ENCODE measurements around the gene CORO2A.

Gene CORO2A

GRCh38 chr9:98193336-98193944 lies 1.0 kb upstream of the CORO2A start:
- no peaks in the 10 kb centered on the region for H3K36me3 ChIP-seq (ENCODE audit: control insufficient read depth, insufficient read depth, low read length)
- no peaks in the 10 kb centered on the region for H3K9me3 ChIP-seq (ENCODE audit: control insufficient read depth, insufficient read depth, low read length)
- no peak overlapping the region for H3K27ac ChIP-seq (ENCODE audit: low read length)
- DNase-seq (ENCODE audit: low read depth, low spot score) = no peak
- WGBS (ENCODE audit: insufficient coverage, insufficient read length) = no CpG with 5 or more reads among the region's 8 CpGs
- H3K27me3 ChIP-seq (ENCODE audit: control insufficient read depth, insufficient read depth, low read length) = no peaks in the 10 kb centered on the region
- H3K4me3 ChIP-seq (ENCODE audit: low read length) = no peak overlapping the region; the same call in 1 of the 2 replicates
- H3K4me1 ChIP-seq (ENCODE audit: control insufficient read depth, insufficient read depth, low read length) = 0 out of 2 replicates have a peak, but pooled peaks cover 6% of the 10 kb centered on the region

GRCh38 chr9:98191671-98192502 lies 550 bp downstream of the CORO2A start:
- DNase-seq (ENCODE audit: low read depth, low spot score) = no peak
- Histone ChIP-seq H3K27ac (ENCODE audit: low read length) (no peak overlapping the region), H3K27me3 (ENCODE audit: control insufficient read depth, insufficient read depth, low read length) (no peaks in the 10 kb centered on the region), H3K36me3 (ENCODE audit: control insufficient read depth, insufficient read depth, low read length) (no peaks in the 10 kb centered on the region), H3K4me3 (ENCODE audit: low read length) (peak overlapping the region; percentile 65), H3K9me3 (ENCODE audit: control insufficient read depth, insufficient read depth, low read length) (no peaks in the 10 kb centered on the region), H3K4me1 (ENCODE audit: control insufficient read depth, insufficient read depth, low read length) (0 out of 2 replicates have a peak, but pooled peaks cover 6% of the 10 kb centered on the region)
- no CpG with 5 or more reads among the region's 47 CpGs for WGBS (ENCODE audit: insufficient coverage, insufficient read length)

GRCh38 chr9:98191181-98191608 lies 1.2 kb downstream of the CORO2A start:
- Histone ChIP-seq H3K36me3 (ENCODE audit: control insufficient read depth, insufficient read depth, low read length) (no peaks in the 10 kb centered on the region), H3K4me1 (ENCODE audit: control insufficient read depth, insufficient read depth, low read length) (0 out of 2 replicates have a peak, but pooled peaks cover 6% of the 10 kb centered on the region), H3K27me3 (ENCODE audit: control insufficient read depth, insufficient read depth, low read length) (no peaks in the 10 kb centered on the region), H3K27ac (ENCODE audit: low read length) (no peak overlapping the region), H3K9me3 (ENCODE audit: control insufficient read depth, insufficient read depth, low read length) (no peaks in the 10 kb centered on the region), H3K4me3 (ENCODE audit: low read length) (no peak overlapping the region; the same call in 1 of the 2 replicates)
- no peak for DNase-seq (ENCODE audit: low read depth, low spot score)
- no CpG with 5 or more reads among the region's 5 CpGs for WGBS (ENCODE audit: insufficient coverage, insufficient read length)

- Histone ChIP-seq H3K4me3 (ENCODE audit: low read length) (no peak overlapping the region), H3K9me3 (ENCODE audit: control insufficient read depth, insufficient read depth, low read length) (no peaks in the 10 kb centered on the region), H3K27me3 (ENCODE audit: control insufficient read depth, insufficient read depth, low read length) (no peaks in the 10 kb centered on the region), H3K4me1 (ENCODE audit: control insufficient read depth, insufficient read depth, low read length) (0 out of 2 replicates have a peak, but pooled peaks cover 6% of the 10 kb centered on the region), H3K27ac (ENCODE audit: low read length) (no peak overlapping the region), H3K36me3 (ENCODE audit: control insufficient read depth, insufficient read depth, low read length) (no peaks in the 10 kb centered on the region)
- DNase-seq (ENCODE audit: low read depth, low spot score) = no peak
- no CpG with 5 or more reads among the region's 5 CpGs for WGBS (ENCODE audit: insufficient coverage, insufficient read length)
Observed at GRCh38 chr9:98190757-98191105, 1.7 kb downstream of the CORO2A start.

- Histone ChIP-seq H3K27me3 (ENCODE audit: control insufficient read depth, insufficient read depth, low read length) (no peaks in the 10 kb centered on the region), H3K9me3 (ENCODE audit: control insufficient read depth, insufficient read depth, low read length) (no peaks in the 10 kb centered on the region), H3K4me1 (ENCODE audit: control insufficient read depth, insufficient read depth, low read length) (0 out of 2 replicates have a peak, but pooled peaks cover 6% of the 10 kb centered on the region), H3K36me3 (ENCODE audit: control insufficient read depth, insufficient read depth, low read length) (no peaks in the 10 kb centered on the region), H3K4me3 (ENCODE audit: low read length) (no peak overlapping the region), H3K27ac (ENCODE audit: low read length) (no peak overlapping the region)
- DNase-seq (ENCODE audit: low read depth, low spot score) = no peak
- WGBS (ENCODE audit: insufficient coverage, insufficient read length) = no CpG with 5 or more reads among the region's 6 CpGs
Observed at GRCh38 chr9:98189412-98189811, 3.0 kb downstream of the CORO2A start.

- H3K27me3 ChIP-seq (ENCODE audit: control insufficient read depth, insufficient read depth, low read length) = no peaks in the 10 kb centered on the region
- no CpG with 5 or more reads among the region's 5 CpGs for WGBS (ENCODE audit: insufficient coverage, insufficient read length)
- DNase-seq (ENCODE audit: low read depth, low spot score) = no peak
- 0 out of 2 replicates have a peak, but pooled peaks cover 4% of the 10 kb centered on the region for H3K4me1 ChIP-seq (ENCODE audit: control insufficient read depth, insufficient read depth, low read length)
- no peak overlapping the region for H3K27ac ChIP-seq (ENCODE audit: low read length)
- H3K9me3 ChIP-seq (ENCODE audit: control insufficient read depth, insufficient read depth, low read length) = no peaks in the 10 kb centered on the region
- no peaks in the 10 kb centered on the region for H3K36me3 ChIP-seq (ENCODE audit: control insufficient read depth, insufficient read depth, low read length)
- no peak overlapping the region for H3K4me3 ChIP-seq (ENCODE audit: low read length)
Observed at GRCh38 chr9:98187926-98188325, 4.5 kb downstream of the CORO2A start.

- Histone ChIP-seq H3K36me3 (ENCODE audit: control insufficient read depth, insufficient read depth, low read length) (no peaks in the 10 kb centered on the region), H3K4me3 (ENCODE audit: low read length) (no peak overlapping the region)
- WGBS (ENCODE audit: insufficient coverage, insufficient read length) = no CpG with 5 or more reads among the region's 1 CpG
Observed at GRCh38 chr9:98186236-98186635, 6.2 kb downstream of the CORO2A start.

GRCh38 chr9:98185611-98186171 lies 6.7 kb downstream of the CORO2A start:
- Histone ChIP-seq H3K27ac (ENCODE audit: low read length) (no peak overlapping the region), H3K4me3 (ENCODE audit: low read length) (no peak overlapping the region), H3K9me3 (ENCODE audit: control insufficient read depth, insufficient read depth, low read length) (no peaks in the 10 kb centered on the region), H3K27me3 (ENCODE audit: control insufficient read depth, insufficient read depth, low read length) (no peaks in the 10 kb centered on the region), H3K4me1 (ENCODE audit: control insufficient read depth, insufficient read depth, low read length) (no peaks in the 10 kb centered on the region), H3K36me3 (ENCODE audit: control insufficient read depth, insufficient read depth, low read length) (no peaks in the 10 kb centered on the region)
- DNase-seq (ENCODE audit: low read depth, low spot score) = no peak
- no CpG with 5 or more reads among the region's 6 CpGs for WGBS (ENCODE audit: insufficient coverage, insufficient read length)

More at GRCh38 chr9:98186236-98186635, 6.2 kb downstream of the CORO2A start:
- no peak for DNase-seq (ENCODE audit: low read depth, low spot score)
- H3K27me3 ChIP-seq (ENCODE audit: control insufficient read depth, insufficient read depth, low read length) = no peaks in the 10 kb centered on the region
- H3K9me3 ChIP-seq (ENCODE audit: control insufficient read depth, insufficient read depth, low read length) = no peaks in the 10 kb centered on the region
- 0 out of 2 replicates have a peak, but pooled peaks cover 2% of the 10 kb centered on the region for H3K4me1 ChIP-seq (ENCODE audit: control insufficient read depth, insufficient read depth, low read length)
- H3K27ac ChIP-seq (ENCODE audit: low read length) = no peak overlapping the region

- Histone ChIP-seq H3K27ac (ENCODE audit: low read length) (no peak overlapping the region), H3K36me3 (ENCODE audit: control insufficient read depth, insufficient read depth, low read length) (no peaks in the 10 kb centered on the region), H3K4me1 (ENCODE audit: control insufficient read depth, insufficient read depth, low read length) (no peaks in the 10 kb centered on the region), H3K4me3 (ENCODE audit: low read length) (no peak overlapping the region), H3K27me3 (ENCODE audit: control insufficient read depth, insufficient read depth, low read length) (no peaks in the 10 kb centered on the region), H3K9me3 (ENCODE audit: control insufficient read depth, insufficient read depth, low read length) (no peaks in the 10 kb centered on the region)
- no peak for DNase-seq (ENCODE audit: low read depth, low spot score)
- WGBS (ENCODE audit: insufficient coverage, insufficient read length) = no CpG with 5 or more reads among the region's 6 CpGs
Observed at GRCh38 chr9:98185021-98185567, 7.3 kb downstream of the CORO2A start.

- WGBS (ENCODE audit: insufficient coverage, insufficient read length) = no CpG with 5 or more reads among the region's 6 CpGs
- H3K4me3 ChIP-seq (ENCODE audit: low read length) = no peak overlapping the region
- no peaks in the 10 kb centered on the region; the same call in 1 of the 2 replicates for H3K4me1 ChIP-seq (ENCODE audit: control insufficient read depth, insufficient read depth, low read length)
- no peak overlapping the region for H3K27ac ChIP-seq (ENCODE audit: low read length)
- no peaks in the 10 kb centered on the region for H3K27me3 ChIP-seq (ENCODE audit: control insufficient read depth, insufficient read depth, low read length)
- H3K9me3 ChIP-seq (ENCODE audit: control insufficient read depth, insufficient read depth, low read length) = no peaks in the 10 kb centered on the region
- DNase-seq (ENCODE audit: low read depth, low spot score) = no peak
- no peaks in the 10 kb centered on the region for H3K36me3 ChIP-seq (ENCODE audit: control insufficient read depth, insufficient read depth, low read length)
Observed at GRCh38 chr9:98184326-98184725, 8.1 kb downstream of the CORO2A start.
